OCI-LY1 (cell line): ENCODE results near the gene AKAP8L.

Source experiments
- EZH2 ChIP-seq: fragments of 200-600 bp; sonication (generic), shearing (Covaris generic); IDR thresholded peaks from 2 replicates; pipeline ENCODE4 v1.8.0; 2017; ENCODE audit warnings: borderline replicate concordance, mixed run types, mild to moderate bottlenecking, antibody characterized with exemption, low read length, moderate library complexity, mixed read lengths
- TF ChIP-seq, protein P1 (sequence below): fragments of 200-600 bp; sonication (generic), shearing (Covaris generic); IDR thresholded peaks from 2 replicates; pipeline ENCODE4 v1.5.1; 2017; ENCODE audit warnings: mild to moderate bottlenecking, antibody characterized with exemption, low read length, moderate library complexity, mixed read lengths

DNA sequence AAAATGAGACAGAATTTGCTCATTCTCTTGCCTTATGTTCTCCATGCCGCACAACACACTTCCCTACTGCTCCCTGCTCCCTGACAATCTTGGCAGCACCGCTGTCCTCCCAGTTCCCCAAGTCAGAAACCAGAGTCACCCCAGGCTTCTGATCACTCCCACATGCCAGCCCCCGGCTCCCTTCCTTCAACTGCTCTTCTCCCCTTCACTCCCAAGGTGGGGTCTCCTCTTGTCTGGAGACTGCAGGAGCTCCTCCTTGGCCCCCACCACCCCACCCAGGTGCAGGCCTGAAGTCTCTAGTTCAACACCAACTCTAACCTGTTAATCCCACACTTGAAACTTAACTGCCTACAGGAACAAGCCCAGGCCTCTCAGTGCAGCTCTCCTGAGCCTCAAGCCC is 22.4 kb downstream of the AKAP8L start:
- no peak for TF ChIP-seq EZH2
- TF ChIP-seq, protein P1, sequence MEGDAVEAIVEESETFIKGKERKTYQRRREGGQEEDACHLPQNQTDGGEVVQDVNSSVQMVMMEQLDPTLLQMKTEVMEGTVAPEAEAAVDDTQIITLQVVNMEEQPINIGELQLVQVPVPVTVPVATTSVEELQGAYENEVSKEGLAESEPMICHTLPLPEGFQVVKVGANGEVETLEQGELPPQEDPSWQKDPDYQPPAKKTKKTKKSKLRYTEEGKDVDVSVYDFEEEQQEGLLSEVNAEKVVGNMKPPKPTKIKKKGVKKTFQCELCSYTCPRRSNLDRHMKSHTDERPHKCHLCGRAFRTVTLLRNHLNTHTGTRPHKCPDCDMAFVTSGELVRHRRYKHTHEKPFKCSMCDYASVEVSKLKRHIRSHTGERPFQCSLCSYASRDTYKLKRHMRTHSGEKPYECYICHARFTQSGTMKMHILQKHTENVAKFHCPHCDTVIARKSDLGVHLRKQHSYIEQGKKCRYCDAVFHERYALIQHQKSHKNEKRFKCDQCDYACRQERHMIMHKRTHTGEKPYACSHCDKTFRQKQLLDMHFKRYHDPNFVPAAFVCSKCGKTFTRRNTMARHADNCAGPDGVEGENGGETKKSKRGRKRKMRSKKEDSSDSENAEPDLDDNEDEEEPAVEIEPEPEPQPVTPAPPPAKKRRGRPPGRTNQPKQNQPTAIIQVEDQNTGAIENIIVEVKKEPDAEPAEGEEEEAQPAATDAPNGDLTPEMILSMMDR, result no peak
